ENCODE results near the gene FBXL12. TPM values are rescaled to one million over a fixed set of nuclear protein-coding genes. Genes with fewer than 3 reads are reported as not detected.
A peak's percentile ranks its signal among the peaks of the same experiment; 100 is the strongest.
"Not testable (repeated sequence)": the region's sequence is repeated elsewhere in the genome, so short reads cannot be mapped to it uniquely, and the experiment has no call there.

The FBXL12 gene
- total RNA-seq, 1 donor: 21.6 TPM

DNA sequence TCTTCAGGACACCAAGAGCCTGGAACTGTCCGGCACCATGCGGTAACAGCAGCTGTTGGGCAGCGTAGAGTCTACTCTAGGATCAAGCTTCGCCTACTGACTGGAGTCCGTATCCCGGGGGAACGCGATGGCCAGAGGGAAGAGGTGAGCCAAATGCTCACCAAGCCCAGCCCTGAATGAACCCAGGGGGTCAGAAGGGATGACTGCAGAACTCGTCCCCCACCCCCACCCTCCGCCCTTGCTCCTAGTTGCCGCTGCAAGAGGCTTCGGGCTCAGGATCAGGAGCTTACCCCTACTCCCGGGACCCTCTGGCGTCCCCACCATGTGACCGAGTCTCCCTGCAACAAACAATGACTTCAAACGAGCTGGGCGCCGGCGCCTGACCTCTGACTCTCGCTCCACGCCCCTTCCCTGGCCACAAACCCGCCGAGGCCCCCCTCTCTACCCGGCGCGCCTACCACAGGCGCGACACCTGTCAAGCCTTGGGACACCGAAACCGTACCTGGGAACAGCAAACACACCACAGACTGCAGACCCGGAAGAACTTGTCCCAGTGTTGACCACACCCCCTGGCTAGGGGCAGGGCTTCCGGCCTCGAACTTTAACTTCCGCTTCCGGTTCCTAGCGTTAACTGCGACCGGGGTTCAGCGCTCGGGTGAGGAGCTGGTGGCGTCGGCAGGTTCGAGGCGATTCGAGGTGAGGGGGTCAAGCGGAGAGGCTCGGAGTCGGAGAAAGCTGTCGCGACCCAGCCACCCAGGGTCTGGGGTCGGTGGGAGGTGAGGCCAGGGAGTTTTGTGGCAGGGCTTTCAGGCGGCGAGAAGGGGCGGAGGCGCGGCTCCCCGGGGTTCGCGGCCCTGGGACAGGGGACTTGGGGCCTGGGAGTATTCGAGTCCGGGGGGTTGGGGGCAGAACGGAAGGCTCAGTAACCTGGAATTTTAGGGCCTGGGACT lies 8.7 kb upstream of the FBXL12 start, which contains the start of gene UBL5:
UBL5 (plus strand) TSS at position 630 of the 950 bp plus-strand sequence. CDS start 420 bp downstream, outside the sequence.
- H3K4me3 ChIP-seq (ENCODE audit: low read depth, low read length): peak within 1 kb of the TSS; percentile 79
- TF ChIP-seq, protein P1, sequence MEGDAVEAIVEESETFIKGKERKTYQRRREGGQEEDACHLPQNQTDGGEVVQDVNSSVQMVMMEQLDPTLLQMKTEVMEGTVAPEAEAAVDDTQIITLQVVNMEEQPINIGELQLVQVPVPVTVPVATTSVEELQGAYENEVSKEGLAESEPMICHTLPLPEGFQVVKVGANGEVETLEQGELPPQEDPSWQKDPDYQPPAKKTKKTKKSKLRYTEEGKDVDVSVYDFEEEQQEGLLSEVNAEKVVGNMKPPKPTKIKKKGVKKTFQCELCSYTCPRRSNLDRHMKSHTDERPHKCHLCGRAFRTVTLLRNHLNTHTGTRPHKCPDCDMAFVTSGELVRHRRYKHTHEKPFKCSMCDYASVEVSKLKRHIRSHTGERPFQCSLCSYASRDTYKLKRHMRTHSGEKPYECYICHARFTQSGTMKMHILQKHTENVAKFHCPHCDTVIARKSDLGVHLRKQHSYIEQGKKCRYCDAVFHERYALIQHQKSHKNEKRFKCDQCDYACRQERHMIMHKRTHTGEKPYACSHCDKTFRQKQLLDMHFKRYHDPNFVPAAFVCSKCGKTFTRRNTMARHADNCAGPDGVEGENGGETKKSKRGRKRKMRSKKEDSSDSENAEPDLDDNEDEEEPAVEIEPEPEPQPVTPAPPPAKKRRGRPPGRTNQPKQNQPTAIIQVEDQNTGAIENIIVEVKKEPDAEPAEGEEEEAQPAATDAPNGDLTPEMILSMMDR (IDR thresholded peaks at IDR 0.05; ENCODE audit: insufficient read depth, low read depth, low read length): no peak
- DNase-seq (ENCODE audit: low read depth): peak; percentile 83

DNA sequence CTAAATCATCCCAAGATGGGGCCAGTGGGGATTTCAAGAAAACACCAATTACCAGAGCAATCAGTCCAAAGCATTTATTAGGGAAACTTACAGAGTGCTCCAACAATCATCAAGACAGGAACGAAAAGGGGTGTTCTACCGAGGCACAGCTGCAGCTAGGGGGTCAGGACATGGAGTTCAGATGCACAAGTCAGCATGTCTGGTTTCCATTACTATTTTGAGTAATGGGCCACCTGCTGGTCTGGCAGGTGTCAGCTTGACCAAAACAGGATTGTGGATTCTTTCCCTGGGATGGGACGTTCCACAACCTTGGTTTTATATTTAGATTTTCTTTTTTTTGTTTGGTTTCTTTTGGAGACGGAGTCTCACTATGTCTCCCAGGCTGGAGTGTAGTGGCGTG lies 4.9 kb upstream of the FBXL12 start:
- H3K4me3 ChIP-seq (ENCODE audit: low read depth, low read length): no peak overlapping the region
- TF ChIP-seq, protein P1 (IDR thresholded peaks at IDR 0.05; ENCODE audit: insufficient read depth, low read depth, low read length): no peak
- DNase-seq (ENCODE audit: low read depth): no peak

DNA sequence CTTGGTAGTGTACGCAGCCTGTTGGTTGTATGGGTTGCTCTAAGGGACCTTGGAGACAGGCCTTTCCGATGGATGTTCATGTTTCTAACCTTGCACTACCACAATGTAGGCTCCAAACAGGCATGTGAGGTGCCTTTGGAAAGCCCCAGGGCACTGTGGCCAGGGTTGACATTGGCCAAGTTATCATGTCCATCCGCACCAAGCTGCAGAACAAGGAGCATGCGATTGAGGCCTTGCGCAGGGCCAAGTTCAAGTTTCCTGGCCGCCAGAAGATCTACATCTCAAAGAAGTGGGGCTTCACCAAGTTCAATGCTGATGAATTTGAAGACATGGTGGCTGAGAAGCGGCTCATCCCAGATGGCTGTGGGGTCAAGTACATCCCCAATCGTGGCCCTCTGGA lies 1.2 kb upstream of the FBXL12 start:
- not testable (repeated sequence) for H3K4me3 ChIP-seq (ENCODE audit: low read depth, low read length); DNase-seq (ENCODE audit: low read depth)

DNA sequence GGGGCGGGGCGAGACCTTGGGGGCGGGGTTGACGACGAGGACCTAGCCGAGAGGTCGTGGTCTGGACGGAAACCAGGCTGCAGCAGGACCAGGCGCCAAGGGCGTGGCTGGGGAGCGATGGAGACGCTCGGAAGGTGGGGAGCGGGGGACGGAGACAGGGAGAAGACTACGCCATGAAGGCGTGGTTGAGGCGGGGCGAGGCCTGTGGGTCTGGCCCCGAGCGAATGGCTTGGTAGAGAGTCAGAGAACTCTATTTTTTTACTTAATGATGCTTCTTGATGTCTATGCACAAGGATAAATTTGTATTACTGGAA lies 674 bp upstream of the FBXL12 start:
- TF ChIP-seq, protein P1 (IDR thresholded peaks at IDR 0.05; ENCODE audit: insufficient read depth, low read depth, low read length): no peak
- no peak for DNase-seq (ENCODE audit: low read depth)
- H3K4me3 ChIP-seq (ENCODE audit: low read depth, low read length): peak overlapping the region; percentile 21

DNA sequence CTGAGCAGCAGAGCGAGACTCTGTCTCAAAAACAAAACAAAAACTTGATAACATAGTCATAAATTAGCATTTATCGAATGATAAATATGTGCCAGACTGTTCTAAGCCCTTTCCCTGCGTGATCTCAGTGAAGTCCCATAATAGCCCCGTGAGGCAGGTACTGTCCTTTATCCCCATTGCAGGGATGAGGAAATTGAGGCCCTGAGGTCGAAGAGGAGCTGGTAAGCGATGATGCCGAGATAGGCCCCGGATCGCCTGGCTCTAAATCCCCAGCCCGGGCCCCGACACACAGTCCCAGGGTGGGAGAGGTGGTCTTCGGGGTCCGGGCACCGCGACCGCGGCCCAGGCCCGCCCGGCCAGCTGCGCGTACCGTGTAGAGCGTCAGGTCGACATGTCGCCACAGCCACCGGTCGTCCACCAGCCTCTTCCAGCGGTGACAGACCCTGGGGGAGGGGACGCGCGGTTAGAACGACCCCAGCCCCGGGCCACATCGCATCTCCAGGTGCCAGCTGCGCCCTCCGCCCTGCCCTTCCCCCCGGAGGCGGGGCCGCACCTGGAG lies 625 bp downstream of the FBXL12 start:
- TF ChIP-seq, protein P1 (IDR thresholded peaks at IDR 0.05; ENCODE audit: insufficient read depth, low read depth, low read length): no peak
- no peak for DNase-seq (ENCODE audit: low read depth)
- H3K4me3 ChIP-seq (ENCODE audit: low read depth, low read length): peak overlapping the region; percentile 92

DNA sequence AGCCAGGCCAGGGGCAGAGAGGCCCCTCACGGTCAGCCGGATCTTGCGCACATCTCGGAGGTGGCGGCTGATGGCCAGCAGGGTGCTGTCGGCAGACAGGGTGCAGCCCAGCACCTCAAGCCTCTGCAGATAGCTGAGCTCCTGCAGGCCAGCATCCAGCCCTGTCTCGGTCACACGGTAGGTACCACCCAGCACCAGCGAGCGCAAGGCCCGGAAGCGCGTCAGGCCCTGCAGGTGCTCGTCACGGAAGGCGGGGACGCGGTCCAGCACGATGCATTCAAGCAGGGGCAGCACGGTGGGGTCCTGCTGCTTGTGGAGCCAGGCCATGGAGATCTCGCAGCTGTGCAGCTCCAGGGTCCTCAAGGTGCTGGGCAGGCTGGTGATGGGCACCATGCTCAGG lies 7.7 kb downstream of the FBXL12 start:
- H3K4me3 ChIP-seq (ENCODE audit: low read depth, low read length): no peak overlapping the region
- TF ChIP-seq, protein P1 (IDR thresholded peaks at IDR 0.05; ENCODE audit: insufficient read depth, low read depth, low read length): no peak
- no peak for DNase-seq (ENCODE audit: low read depth)
